HPDE6-E6E7 (cell line): Measurements from ENCODE around the gene PAFAH1B2.

ENCODE experiments used
- DNase-seq: peaks from one replicate; pipeline ENCODE4 v3.0.0; 2011; ENCODE audit warnings: missing footprints; ENCODE audit errors: extremely low spot score

PAFAH1B2 gene

DNA sequence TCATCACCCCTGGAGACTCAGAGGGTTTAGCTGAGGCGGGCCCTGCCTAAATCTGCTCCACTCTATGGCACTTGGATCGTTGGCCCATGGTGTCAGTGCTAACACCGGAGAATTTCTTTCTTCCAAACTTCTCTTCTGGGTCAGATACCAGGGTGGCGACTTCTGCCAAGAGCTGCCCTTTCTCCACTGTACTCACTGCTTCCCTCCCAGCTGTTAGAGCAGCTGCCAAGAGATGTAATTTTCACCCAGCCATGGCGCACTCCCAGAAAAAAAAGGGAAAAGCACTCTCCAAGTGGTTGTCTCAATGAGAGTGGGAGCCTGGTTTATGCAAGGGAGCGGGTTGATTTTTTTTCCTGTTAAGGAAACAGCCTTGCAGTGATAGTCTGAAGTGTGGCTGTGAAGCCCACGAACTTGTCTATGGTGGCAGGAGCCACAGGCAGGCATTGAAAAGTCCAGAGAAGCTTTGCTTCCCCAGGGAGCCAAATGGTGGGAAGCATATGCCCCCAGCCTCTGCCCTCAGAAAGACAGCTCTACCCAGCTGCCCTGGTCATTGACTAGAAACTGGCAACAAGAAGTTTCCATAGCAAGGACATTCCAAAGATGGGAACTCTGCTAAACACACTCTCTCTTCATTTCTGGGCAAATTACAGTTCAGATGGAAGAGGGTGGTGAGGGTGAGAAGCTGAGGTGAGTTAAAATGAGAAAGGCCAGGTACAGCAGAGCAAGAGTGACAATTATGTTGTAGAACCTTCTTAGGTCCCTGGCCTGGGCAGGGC is 77.1 kb downstream of the PAFAH1B2 start:
- no peak for DNase-seq

DNA sequence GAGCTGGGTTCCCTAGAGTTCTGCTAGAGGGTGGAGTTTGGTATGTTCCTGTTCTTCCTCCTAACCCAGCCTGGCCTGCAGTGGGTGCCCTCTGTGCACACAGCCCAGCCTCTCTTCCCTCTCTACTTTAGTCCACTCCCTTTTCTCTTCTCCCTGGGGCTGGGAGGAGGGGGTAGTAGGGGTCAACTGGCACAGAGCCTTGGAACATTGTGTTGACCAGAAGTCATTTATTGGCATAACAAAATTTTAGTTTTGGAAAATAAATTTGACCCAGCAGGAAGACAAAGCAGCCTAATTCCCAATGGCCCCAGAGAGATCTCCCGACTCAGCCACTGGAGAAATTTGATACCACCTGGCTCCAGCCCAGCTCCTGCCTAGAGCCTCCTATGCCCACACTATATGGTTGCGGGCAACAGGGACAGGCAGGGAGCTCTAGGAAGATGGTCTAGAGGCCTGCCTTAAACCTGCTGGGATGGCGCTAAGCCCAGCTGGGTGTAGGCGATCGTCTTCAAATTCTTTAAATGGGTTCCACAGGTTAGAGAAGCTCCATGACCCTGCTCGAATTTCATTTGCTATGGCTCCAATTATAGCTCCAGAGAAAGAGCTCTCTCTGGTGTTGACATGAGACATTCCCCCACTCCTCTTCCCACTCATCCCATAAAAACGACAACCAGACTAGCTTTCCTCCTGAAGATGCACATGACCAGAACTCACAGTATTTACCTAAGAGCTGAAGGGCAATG is 77.9 kb downstream of the PAFAH1B2 start:
- DNase-seq: no peak

DNA sequence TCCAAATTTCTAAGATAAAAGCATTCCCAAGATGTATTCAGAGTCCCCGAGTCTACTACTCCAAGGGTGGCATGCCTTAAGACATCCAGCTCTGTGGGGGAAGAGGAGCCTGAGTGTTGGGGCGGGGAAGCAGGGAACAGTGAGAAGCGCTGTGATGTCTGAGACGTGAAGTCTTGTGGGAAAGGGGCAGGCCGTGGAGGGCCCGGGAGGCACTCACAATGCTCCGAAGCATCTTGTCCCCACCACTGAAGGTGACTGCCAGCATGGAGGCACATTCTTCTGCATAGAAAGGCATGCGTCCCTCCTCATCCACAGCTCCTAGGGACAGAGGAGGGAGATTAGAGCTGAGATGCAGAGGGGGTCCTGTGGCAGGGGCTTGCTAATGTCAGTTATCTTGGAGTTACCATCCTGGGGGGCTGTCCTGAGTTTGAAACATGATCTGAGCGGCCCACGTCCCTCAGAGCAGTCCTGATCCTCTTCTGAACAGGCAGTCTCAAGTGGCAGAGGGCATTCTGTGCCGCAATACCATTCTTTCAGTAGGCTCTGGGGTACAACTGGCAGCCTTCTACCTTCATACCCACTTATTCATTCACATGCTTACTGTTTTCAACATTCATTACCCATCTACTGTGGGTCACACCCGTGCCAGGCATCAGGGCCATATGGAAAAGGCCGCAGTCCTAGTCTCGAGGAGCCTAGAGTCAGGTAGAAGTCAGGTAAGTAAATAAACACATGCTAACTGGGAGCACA is 79.1 kb downstream of the PAFAH1B2 start:
- DNase-seq: no peak

DNA sequence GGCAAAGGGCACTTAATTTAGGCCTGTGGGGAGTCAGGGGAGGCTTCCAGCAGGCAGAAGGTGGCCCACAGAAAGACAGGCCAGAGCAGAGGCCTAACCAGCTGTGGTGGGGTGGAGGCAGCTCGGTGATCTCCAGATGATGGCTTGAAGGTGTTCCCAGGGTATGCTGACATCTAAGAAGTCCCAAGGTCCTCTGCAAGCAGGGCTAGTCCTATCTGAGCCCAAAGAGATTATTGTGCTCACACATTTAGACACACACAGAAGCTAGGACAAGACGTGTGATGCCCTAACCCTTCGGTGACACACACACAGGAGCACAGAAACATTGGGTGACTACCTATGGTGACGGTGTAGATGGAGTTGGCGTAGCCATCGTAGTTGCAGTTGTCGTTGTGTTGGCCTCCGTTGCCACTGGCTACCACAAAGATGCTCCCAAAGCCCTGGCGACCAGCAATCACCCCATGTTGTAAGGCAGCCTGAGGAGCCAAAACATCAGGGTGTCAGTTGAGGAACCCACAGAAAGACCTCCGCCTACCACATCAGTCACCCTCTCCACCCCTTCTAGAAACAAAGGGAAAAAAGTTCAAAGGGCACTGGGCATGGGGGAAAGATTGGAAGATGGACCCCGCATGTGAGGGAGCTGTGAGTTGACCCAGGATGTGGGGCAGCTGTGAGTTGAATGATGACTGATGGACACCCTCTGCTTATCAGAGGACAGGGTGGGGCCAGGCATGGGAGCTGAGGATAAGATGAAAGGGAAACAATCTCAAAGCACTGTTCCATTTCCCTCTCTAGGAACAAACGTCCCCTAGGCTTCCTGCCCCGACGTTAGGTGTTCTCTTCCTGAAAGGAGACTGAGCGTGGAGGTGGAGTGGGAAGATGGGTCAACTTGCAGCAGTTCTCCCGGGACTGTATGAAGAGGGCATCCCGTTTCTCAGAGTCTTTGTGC is 79.9 kb downstream of the PAFAH1B2 start:
- no peak for DNase-seq

DNA sequence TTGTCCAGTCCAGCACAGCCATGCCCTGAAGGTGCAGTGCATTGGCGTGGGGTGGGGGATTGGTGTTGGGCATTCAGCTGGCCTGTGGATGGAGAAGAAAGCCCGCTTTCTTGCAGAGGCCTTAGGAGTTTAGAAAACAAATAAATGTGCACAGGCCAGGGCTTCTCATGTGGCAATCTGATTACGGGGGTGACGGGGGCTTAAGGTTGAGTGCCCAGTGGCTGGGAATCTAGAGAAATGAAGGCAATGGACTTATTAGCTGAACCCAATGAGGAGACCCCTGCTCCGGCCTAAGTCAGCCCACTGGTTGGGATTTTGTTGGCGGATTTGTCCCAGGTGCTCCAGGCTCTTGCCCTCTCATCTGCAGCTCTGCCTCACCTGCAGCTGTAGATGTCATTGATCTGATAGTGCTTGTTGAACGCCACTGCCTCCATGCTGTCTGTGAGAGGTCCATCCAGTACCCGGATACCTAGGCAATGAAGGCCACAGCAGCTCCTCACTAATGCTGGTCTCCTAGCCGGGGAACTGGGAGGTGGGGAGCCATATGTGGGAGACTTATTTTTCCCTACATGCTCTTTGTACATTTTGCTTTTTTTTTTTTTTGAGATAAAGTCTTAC is 81.6 kb downstream of the PAFAH1B2 start:
- no peak for DNase-seq
